GM18873 (cell line): ENCODE measurements around the gene STAC.

ENCODE experiments used
- ATAC-seq: cut with Tn5 transposase; IDR thresholded peaks from one replicate; pipeline ENCODE4 v1.9.1; 2021; ENCODE audit warnings: mild to moderate bottlenecking, moderate library complexity, moderate number of reproducible peaks; ENCODE audit not compliant: unreplicated experiment, low FRiP score

Gene STAC, protein sequence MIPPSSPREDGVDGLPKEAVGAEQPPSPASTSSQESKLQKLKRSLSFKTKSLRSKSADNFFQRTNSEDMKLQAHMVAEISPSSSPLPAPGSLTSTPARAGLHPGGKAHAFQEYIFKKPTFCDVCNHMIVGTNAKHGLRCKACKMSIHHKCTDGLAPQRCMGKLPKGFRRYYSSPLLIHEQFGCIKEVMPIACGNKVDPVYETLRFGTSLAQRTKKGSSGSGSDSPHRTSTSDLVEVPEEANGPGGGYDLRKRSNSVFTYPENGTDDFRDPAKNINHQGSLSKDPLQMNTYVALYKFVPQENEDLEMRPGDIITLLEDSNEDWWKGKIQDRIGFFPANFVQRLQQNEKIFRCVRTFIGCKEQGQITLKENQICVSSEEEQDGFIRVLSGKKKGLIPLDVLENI

GRCh38 chr3:36380221-36381031 lies at the start of gene STAC:
TSS of gene STAC (plus strand) at chr3:36380504. CDS start at chr3:36380644, 140 bp downstream.
- ATAC-seq: no peak

GRCh38 chr3:36332139-36332538 lies 48.2 kb upstream of the STAC start:
- ATAC-seq: no peak

GRCh38 chr3:36362216-36362615 lies 18.1 kb upstream of the STAC start:
- no peak for ATAC-seq

DNA sequence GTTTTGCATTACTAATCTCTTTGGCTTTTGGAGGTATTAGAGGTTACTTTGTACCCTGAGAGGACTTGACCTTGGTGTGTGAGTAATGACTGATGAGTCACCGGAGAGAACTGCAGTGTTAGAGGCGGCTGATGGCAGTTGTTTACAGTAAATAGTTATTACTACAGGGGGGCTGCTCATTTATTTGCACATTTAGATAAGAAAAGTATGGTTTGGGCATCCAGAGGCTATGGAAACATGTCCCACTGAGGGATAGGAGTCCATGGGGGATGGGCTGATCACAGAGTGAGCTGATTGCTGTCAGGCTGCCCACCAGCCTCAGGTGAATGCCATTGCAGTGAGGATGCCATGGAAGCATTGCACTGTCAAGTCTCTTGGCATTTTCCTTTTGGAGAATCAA lies 17.3 kb upstream of the STAC start:
- no peak for ATAC-seq

- no peak for ATAC-seq
Observed at GRCh38 chr3:36364260-36364659, 16.0 kb upstream of the STAC start.

DNA sequence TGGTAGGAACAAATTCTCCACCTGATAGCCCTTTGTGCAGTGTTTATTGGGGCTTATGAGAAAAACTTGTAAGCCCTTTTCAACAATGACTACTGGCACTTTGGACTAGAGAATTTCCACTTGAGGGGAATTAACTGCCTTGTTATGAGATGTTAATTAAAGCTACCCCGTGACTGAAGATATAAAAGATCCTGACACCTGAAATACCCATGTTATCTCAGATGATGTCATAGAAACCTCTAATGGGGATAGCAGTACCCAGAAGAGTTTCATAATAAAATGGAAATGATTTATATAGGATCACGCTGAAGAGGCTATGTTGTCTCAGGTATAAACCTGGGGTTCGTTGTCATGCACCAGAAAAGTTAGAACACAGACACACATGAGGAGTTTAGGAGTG lies 14.5 kb upstream of the STAC start:
- ATAC-seq: no peak

DNA sequence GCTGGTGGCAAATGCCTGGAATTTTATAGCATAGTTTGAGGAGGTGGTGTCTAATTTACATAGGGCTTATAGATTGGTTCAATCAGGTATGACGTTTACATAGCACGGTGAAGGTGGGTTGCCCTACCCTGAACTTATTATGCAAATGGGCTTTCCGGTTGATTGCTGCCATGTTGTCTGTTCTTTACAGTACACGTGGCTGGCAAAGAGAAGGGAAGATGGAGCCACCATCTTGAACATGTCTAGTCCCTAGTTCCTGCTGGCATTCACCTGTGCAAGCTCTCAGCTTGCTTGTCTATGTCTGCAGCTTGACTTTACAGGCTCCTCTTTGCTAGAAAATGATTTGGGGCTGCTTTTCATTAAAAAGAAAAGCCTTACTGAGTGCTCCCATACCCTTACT lies 14.0 kb upstream of the STAC start:
- no peak for ATAC-seq

DNA sequence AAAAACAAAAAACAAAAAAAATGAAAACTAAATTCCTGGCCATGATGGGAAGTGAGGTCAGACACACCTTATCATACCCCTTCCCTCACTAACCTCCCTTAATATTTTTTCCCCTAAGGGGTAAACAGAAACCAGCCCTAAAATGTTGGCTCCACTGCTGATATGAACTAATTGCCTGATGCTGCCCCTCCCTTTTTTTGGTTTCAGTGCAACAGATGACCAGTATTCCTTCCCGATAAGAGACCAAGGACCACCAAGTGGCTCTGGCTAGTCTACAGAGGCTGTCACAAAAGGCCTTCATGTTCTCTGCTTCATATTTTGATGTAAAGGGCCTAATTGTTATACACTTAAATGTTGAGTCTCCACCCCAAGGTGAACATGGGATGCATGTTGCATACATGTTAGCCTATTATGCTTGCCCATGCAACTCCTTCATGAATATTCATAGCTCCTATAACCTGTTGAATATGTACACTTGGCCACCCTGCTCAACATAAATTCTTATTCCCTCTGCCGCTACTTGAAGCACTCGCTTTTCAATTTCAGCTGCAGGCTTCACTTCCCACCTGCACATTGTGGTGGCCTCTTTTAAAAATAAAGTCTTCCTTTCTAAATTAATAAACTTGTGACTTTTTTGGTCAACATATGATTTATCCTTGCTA lies 12.3 kb upstream of the STAC start:
- no peak for ATAC-seq

DNA sequence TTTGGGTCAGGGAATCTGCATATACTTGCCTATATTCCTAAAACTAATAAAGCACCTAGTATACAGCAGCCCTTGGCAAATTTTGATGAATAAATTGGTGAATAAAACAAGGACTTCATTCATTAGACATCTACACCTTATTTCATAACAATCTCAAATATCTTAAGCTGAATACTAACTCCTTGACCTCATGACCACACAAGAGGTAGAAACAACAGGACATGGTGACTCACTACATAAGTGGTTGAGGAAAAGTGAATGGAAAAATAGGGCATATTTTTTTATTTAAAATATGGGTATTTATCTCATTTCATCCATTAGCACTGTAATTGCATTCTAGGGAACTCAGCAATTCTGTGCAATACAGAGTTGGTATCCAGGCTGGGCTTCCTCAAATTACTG lies 7.8 kb upstream of the STAC start:
- no peak for ATAC-seq

DNA sequence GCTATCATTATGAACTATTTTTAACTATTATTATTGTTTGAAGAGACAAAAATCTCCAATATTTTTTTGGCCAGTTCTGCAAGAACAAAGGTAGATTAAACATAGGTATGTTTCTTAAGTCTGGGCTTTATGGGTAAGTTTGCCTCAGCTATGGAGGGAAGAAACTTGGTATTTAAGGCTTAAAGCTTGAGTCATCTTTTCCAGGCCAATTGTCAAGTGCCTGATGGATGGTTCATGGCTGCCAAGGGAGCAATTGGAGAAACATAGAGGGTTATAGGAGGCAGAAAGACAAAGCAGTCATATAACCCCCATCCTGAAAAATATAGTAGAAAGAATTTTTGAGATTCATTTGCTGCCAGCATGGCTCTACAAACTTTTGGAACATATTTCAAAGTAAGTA lies 7.2 kb upstream of the STAC start:
- no peak for ATAC-seq

DNA sequence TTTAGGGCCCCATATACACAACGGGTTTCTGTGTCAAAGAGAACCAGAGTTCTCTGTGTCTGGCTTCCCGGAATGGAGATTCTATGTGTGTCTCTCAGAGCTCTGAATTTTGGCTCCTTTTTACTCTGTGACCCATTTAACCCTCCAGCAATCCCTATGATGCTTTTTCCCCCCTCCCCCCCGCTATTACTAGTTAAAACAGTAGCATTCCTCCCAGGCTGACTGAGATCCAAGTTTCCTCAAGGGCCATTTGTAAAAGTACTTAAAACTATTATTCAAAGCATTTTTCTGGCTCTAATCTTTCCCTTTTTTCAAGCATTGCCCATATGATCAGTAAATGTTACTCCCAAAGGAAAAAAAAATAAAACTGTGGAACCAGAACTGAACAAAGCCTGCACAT lies 6.6 kb upstream of the STAC start:
- ATAC-seq: no peak

DNA sequence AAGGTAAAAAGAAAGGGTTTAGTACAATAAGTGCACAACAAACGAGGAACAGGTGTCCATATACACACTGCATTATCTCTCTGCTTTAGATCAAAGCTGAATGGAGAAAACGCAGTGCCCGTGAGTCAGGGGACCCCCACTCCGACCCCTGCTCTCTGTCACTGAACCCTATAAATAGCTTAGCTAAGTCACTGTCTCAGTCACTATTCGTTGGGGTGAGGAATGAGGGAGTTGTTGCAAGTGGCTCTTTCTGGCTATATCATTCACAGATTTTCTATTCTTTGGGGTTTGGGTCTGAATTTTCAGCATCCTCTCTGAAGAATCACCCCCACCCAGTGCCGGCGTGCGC lies 458 bp upstream of the STAC start:
- ATAC-seq: no peak

DNA sequence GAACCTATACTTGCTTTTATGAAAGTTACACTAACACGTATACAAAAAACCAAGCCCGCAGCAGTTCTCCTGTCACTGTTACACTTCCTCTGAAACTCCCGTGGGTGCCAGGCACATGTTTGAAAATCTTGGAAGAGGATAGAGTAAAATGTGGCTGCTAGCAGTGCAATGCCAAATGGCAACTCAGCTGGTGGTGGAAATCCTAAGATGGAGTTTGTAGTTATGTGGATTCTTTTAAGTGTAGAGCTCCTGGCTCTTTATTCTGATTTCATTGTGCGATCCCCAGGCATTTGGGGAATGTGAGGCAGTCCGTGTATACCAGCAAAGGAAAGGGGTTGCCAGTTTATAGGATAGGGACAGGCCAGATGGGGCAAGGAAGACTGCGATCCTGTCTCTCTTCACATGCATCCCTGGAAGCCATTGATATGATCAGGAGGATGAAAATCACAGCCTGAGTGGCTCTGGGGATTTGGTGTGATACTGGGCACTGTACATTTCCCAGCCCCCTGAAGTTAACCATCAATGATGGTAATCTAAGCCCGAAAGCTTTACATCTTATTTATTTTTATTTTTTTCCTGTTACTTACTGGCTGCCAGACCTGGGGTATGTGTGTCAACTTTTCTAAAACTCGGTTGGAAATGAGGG lies 1.1 kb downstream of the STAC start:
- ATAC-seq: no peak

DNA sequence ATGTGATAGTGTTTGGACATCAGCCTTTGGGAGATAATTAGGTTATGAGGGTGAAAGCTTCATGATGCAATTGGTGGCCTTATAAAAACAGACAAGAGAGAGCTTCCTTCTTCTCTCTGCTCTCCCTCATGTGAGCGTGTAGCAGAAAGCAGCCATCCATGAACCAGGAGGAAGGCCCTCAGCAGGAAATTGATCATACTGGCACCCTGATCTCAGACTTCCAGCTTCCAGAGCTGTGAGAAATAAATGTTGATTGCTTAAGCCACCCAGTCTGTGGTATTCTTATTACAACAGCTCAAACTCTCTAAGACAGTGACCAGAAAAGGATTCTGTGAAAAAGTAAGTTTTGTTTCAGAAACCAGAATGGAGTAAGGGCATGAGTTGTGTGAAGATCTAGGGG lies 13.3 kb downstream of the STAC start:
- no peak for ATAC-seq

DNA sequence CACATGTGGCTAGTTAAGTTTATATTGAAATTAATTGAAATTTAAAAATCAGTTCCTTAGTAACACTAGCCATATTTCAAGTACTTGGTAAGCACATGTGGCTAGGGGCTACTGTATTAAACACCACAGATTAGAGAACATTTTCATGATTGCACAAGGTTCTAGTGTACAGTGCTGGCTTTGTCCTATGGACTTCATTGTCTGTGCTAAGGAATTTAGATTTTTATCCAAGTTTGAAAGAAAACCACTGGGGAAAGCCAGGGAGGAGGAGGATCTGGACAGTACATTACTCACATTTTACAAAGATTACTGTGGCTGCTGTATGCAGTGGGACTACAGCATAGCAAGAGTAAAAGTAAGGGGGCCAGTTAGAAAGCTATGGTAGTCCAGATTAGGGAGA lies 13.9 kb downstream of the STAC start:
- no peak for ATAC-seq

GRCh38 chr3:36397841-36398240 lies 17.5 kb downstream of the STAC start:
- ATAC-seq: no peak

- no peak for ATAC-seq
Observed at GRCh38 chr3:36399933-36400332, 19.6 kb downstream of the STAC start.

DNA sequence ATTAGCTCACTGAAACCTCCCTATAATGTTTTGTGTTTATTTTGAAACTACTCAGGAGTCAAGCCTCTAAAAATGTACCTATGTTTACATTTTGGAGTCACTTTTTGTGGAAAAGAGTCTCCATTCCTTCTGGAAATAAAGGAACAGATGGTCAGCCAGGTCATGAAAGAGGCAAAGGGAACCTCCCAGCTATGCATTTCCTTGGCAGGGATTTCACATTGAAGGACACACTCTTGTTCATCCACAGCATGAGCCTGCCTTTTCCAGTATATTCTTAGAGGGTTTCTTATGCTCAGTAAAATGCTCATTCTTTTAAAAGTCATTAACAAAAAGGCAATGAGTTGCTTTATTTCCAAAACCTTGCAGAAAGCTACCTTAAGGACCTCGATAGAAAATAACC lies 20.8 kb downstream of the STAC start:
- ATAC-seq: no peak

DNA sequence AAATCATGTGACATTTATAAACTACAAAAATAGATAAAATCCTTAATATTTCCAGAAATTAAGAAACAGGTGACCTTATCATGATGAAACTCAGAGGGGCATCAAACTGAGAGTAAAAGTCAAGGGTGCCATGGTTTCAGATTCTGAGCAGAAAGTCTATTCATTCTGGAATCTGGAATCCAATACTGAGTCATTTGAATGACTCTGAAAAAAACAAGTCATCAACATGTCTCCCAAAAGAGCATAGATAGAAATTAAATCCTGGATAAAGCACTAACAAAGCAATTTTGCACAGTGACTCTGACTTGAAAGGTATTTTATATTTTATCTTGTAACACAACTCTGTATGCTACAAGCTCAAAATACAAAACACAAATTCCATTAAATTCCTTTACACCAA lies 23.4 kb downstream of the STAC start:
- ATAC-seq: no peak

GRCh38 chr3:36405190-36405589 lies 24.9 kb downstream of the STAC start:
- no peak for ATAC-seq

GRCh38 chr3:36408146-36408545 lies 27.8 kb downstream of the STAC start:
- ATAC-seq: no peak
